Bone marrow (tissue), 2 donors: ENCODE results near the gene TLE4.

Experiments used
- DNase-seq, 2 donors: peaks; one replicate each; lab custom pipeline; 2025; lab: John Stamatoyannopoulos, UW

Gene TLE4

DNA sequence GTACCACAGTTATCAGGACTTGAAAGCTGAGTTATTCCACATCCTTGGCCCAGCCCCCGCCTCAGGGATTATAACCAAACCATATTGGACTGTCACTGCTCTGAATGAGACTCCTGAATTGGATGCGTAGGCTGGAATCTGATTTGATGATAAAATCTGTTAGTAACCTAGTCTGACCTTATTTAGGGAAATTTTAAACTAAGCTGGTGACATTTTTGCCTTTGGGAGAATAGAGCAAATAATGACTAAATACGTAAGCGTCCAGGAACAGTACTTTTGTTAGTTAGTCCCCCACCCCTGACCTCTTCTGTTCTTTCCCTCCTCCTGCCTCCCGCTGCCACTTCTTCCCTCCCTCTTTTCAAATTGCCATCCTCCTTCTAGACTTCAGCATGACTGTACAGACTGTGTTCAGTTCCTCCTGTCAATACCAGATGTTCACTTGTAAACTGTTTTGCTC, 92.6 kb downstream of the TLE4 start:
- DNase-seq: peak in 1 of 2 donors; percentile 65

DNA sequence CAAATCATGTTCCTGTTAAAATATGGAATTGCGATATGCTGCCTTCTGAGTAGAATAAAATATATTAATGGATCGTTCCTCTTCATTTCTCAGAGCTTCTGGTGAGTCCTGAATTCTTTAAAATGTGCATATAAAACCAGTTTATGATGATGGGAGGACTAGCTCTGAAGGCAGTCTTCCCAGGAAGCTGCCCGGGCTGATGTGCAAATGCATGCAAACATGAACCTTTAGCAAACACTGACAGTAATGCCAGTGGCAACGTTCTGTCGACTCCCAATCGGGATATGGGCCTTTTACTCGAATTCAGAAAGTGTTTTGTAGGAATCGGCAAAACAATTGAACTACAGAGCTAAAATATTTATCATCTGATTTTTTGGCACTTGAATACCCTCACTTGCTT, 93.6 kb downstream of the TLE4 start:
- DNase-seq: no peak

DNA sequence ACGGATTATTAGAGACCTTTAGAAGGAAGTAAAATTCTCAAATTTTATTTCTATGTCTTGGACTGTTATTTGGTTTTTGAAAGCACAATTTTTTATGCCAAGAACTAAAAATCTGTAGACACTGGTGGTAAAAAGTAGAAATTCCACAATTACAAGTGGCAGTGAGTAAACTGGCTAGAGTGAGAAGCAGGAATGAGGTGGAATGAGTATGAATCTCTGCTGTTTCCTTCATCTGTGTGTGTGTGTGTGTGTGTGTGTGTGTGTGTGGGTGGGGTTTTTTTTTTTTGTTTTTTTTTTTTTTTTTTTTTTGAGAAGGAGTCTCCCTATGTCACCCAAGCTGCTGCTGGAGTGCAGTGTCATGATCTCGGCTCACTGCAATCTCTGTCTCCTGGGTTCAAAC, 94.2 kb downstream of the TLE4 start:
- no peak for DNase-seq

DNA sequence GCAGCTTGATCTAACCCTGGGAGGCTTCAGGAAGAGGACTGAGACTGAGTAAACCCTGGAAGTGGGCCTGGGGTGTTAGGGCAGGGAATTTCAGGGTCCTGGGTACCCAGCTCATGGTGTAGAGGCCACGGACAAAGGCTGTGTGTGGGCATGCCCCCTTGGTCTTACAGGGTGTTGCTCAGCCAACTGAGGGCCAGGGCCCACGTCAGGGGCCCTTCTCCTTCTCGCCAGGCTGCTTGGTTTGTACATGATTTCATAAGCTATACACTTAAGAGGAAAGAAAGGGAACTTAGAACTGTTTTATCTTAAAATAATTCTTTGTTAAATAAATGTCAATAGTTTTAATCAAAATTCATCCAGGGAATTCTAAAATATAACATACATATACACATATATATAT, 95.4 kb downstream of the TLE4 start:
- DNase-seq: no peak

DNA sequence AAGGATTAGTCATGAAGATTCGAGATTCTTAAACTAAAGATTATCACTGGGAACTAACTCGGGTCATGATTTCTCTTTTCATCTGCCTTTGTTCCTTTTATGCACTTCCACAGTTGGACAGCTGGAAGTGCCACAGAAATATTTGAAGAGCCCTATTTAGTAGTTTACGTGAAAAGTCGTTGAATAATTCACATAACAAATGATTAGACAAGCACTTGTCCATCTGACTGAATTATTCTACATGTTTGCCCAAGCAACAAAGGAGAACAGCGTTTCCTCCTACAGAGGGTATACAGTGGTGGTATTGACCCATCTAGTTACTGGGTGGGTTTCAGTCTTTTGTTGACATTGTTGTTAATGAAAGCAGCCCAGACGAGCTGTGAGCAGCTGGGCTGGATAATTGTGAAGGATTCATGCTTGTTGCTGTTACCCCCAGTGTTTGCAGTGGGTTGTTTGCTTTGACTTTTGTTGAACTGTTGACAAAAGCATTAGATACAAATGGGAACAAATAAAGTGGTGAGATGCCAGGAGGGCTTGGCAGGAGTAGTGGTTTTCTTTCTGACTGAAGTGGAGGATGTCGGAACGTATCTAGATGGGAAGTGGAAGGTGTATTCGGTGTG, 96.2 kb downstream of the TLE4 start:
- no peak for DNase-seq

DNA sequence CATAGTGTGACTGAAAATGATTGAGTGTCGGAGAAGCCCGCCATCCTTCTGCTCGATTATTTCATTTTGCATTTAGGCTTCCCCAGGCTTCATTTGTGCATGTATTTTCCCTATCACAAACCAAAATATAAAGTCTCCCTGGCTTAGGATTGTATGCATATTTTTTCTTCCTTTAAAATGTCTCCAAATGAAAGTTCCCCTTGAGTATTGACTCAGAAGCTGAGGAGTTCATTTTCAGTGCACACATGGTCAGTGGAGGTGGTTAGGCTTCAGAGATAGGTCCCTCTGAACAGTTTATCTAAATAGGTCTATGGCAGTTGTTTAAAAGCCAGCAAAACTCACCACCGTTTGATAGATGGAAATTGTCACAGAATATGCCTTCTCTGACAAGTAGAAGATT, 97.2 kb downstream of the TLE4 start:
- no peak for DNase-seq

DNA sequence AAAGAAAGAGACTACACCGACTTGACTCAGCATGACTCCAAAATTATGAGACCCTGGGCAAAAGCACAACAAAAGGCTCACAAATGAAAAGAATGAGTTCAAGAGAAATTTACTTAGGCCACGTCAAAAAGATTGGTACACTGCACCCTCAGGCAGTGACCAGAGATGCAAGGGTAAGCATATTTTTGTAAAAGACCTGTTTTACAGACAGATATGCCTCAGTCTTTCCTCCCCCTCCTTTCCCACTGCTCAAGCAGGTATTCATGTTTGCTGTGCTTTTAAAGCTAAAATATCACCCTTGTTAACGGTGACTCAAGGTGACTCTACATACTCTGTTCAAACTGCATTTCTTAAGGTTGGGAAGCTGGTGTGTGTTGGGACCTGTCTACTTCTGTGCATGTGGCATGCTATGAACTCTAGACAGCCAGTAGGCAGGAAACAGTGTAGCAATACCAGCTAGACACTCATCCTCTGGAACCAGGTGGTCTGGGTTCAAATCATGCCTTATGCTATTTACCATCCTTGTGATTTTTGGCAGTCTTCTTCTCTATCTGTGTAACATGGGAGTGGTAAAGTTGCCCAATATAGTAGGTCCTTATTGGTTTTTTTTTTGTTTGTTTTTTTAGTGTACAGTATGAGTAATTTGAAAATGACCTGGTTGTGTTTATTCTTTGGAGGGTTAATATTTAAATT, 98.7 kb downstream of the TLE4 start:
- no peak for DNase-seq

DNA sequence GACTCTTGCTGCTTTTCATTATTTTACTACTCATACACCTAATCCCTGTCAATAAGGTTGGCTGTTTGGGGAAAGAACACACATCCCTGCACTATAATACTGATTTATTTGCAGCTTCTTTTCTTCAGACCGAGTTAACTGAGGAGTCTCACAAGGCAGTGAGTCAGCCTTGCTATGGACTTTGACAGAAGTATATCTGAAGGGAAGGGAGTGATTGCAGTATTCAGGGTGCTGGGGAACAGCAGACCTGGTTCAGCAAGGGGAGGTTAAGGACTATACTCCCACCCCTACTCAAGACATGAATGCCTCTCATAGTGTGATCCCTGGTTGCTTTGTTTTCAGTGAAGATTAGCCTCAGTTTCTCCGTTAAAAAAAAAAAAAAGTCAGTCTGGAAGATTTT, 99.8 kb downstream of the TLE4 start:
- DNase-seq: no peak

DNA sequence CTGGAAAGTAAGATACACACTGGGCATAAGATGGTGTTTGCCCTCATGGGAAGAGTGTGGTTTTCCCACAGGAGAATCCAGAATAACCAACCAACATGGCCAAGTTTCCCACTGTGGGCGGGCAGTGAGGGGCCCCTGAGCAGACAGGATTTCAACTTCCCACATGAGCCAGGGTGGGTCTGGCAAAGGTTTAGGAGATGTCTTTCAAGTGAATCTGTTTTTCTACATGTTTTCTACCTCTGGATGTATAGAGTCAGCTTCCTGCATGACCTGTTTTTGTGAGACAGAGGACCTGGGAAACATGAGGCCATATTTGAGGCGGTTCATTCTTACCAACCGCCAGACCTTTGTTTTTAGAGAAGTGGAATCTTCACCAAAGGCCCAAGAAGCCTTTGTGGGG, 100.5 kb downstream of the TLE4 start:
- no peak for DNase-seq

DNA sequence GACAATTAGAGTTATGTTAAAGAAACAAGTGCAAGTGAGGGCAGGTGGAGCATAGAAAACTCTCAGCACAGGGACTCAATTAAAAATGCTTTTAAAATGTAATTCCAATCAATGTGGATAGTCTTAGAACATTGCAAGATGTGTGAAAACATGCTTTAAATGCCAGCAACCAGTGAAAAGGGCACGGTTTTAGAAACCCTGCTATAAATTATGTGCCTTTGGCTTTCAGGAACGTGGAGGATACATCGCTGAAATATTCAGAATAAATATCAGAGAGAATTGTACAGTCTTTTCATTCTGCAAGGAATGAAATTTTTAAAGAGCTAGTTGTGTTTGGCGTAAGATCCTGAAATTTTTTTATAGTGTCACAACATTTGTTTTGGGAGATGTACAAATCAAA, 101.1 kb downstream of the TLE4 start:
- no peak for DNase-seq

DNA sequence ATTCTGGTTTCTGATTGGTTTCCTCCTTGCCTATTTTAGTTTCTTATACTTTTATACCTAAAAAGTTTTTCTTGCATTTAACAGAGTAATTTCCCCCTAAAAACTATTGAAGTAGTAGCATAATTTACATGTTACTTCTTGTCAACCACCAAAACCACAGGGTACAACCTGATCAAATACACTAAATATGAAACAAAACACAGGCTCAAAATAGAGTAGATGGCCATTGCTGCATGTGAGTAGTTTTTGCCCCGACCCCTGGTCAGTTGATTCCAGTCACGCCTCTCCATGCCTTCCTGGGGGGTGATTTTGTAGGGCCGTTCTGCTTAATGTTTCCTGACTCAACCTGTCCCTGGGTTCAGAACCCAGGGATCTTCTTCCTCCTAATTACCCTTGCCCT, 101.8 kb downstream of the TLE4 start:
- no peak for DNase-seq

DNA sequence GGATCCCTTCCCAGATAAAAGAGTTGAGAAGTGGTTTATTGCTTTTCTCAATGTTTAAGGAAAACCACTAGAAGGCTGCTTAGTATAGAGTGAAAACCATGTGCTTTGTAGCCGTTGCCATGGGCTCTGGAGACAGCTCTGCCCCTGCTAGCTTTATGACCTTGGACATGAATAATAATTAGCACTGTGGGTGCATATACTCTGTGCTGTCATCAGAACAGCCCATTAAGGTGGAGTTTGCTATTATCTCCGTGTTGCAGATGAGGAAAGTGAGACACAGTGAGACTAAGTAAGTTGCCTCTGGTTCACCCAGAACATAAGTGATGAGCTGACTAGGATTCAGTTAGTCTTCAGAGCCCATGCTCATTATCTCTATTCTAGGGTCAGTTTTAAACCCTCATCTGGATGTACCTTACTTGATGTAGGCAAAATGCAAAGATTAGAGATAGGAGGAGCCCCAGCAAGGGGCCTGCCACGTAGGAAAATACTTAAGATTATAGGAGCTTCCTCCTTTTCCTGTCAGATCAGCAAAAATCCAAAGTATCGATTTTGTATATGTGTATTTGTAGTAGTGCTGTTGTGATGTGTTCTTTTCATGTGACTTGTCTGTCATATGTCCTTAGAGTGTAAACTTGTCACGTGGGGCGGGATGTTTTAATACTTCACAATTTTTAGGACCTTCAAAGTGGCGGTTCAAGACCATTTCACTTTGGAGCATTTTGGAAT, 102.5 kb downstream of the TLE4 start:
- no peak for DNase-seq

DNA sequence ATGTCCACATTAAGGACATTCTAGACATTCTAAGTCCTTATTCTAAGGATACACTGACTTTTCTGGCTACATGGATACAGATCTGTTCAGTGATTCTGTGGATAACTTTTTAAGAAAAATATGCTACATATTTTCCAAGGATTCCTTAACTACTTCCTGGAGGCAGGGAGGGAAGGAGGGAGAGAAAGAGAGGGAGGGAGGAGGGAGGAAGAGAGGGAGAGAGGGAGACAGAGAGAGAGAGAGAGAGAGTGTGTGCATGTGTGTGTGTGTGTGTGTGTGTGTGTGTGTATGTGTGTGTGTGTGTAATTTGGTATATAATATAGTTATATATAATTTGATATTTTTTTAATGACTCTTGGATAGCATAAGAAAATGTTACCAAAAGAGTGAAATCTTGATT, 109.8 kb downstream of the TLE4 start:
- DNase-seq: no peak

DNA sequence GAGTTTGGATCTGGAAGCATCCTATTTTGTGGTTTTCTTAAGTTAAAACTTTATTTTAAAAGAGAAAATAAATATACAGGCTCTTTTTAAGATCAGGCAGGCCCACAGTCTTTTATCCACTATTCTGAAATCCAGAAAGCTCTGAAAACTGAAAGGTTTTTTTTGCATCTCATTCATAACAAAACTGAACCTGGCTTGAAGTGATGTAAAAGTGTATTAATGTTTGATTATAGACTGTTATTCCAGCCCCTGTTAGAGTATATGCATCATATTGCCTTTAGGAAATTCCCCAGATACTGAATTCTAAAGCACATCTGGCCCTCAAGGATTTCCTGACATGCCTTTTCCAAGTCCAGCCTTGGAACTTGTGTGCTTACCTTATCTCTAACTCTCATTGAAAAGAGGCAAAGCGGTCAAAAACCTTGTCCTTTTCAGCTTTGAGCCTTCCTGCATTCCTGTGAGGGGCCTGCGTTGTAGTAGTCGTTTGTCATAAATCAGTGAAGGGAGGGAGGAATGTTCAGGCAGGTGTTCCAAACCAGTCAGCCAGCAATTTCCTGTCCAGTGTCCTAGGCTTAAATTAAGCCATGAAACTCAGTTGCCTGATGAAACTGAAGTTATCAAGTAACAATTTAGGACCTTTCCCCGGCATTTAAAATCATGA, 110.4 kb downstream of the TLE4 start:
- no peak for DNase-seq

DNA sequence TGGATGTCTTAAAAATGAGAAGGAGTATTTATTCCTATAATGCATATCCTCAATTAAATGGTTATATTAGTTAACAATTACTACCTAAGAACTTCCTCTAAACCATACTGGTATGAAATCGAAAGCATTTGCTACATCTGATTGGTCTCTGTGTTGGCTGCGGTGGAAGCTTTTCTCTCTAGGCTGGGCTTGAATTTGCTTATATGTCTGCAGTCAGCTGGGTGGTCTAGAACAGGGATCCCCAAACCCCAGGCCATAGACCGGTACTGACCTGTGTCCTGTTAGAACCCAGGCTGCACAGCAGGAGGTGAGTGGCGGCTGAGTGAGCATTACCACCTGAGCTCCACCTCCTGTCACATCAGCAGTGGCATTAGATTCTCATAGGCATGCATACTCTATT, 112.3 kb downstream of the TLE4 start:
- no peak for DNase-seq

DNA sequence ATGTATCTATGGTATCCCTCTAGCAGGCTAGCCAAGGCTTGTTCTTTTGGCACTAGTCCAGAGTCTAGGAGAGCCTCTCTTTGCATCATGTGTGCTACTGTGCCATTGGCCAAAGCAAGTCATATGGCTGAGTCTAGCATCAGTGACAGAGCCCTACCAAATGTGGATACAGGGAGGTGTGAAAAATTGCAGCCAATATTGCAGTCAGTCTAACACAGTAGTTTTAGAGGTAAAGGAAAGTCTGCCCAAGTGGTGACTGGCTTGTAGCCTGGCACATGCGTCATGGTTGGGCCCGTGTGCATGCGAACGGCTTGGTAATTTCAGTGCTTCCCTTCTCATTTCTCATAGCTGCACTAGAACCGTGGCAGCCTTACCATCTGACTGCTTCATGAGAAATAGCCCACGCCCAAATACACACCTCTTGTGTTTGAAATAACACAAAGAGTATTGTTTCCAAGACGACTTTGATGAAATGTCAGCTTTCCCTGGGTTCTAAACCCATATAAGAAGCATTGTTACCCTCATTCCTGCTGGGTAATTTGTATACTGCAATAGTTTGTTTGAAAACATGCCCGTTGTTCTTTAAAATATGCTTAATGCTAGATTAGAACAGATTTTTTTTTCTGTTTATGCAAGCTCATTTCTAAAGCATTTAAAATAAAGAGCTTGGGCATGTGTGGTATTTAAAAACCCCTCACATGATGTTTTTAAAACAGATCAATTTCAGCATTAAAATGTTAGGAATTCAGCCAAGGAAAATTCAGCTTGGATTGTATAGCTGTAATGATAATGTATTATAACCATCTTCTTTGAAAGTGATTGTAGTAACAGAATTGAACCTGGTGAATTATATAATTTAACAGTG, 113.2 kb downstream of the TLE4 start:
- DNase-seq: no peak

DNA sequence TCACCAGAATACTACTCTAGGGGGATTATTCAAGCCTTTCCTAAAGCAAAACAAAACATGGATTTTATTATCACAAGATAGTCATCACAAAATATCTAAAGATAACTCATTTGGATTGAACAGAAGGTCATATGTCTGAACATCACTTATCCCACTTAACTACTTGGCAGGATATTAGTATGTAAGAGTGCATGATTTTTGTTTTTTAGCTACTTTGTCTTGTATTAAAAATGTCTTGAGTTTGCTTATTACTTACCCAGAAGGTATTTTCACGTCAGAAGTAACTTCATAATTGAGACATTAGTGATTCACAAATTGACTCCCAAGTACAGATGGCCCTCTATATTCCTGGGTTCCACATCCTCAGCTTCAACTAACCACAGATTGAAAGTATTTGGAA, 113.8 kb downstream of the TLE4 start:
- DNase-seq: no peak

DNA sequence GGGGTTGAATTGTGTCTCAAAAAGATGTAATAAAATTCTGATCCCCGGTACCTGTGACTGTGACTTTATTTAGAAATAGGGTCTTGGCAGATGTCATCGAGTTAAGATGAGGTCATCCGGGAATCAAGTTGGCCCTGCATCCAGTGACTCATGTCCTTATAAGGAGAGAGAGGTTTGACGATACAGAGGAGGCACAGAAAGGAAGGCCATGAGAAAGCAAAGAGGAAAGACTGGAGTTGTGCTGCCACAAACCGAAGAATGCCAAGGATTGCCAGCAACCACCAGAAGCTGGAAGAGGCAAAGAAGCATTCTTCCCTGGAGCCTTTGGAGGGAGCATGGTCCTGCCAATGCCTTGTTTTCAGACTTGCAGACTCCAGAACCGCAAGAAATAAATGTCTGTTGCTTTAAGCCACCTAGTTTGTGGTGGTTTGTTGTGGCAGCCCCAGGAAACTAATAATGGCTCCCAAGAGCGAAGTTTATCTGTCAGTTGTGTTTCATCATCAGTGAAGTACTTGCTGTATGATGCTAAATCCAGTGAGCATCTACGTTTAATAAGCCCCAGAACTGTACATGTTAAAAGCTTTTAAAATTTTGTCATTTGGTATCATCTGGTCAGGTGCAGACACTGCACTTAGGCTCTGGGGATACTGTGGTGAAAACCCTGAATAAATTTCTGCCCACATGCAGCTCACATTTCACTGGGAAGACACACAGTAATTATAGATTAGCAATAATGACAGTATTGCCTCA, 114.8 kb downstream of the TLE4 start:
- DNase-seq: no peak

DNA sequence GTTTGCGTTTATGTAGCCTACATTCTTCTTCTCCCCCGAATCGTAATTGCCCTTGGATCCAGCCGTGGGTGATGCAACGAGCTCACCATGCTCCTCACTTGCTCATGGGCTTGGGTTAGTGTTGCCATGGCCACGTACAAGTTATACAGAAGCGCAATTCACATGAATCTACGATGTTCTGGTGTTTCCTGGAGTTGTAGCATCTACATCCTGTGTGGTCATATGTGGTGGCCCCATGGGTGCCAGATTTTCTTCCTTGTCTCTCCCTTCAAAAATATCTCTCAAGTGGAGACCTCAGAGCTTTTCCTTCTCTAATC, 115.3 kb downstream of the TLE4 start:
- peak in 1 of 2 donors; percentile 90 for DNase-seq

DNA sequence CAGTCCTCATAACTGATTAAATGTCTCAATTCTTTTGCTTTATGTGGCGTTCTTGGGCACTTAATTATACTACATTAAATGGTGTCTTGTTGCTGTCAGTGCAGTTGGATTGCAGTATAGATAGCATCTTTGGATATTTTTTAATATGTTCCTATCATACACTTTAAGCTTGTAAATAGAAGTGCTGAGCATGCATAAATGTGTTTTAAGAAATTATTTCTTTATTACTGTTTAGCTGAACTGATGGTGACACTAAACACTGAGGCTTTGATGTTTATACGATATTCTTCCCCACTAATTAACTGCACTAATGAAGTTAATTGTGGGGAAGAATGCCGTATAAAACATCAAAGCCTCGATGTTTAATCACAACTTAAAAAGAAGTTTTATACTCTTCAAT, 116.6 kb downstream of the TLE4 start:
- DNase-seq: no peak

DNA sequence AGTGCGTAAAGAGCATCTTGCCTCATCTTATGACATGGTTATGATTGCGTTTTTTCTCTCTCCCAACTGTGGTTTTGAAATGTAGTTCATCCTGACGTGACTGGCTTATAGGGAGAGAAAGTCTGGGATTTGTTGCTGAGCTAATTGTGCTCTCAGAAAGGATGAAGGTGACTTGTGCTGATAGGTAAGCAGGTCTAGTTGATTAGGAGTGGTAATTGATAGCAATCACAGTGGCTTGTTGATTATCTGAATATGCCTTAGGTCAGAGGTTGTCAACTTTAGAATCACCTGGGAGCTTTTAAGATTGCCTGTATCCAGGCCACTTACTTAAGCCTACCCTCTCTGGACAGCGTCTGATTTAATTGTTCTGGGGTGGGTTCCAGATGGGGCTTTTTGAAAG, 117.8 kb downstream of the TLE4 start:
- DNase-seq: no peak
